Brain (organoid and tissue), 1 donor: ENCODE measurements around the gene ALX1. TPM values are rescaled to one million over a fixed set of nuclear protein-coding genes. Genes with fewer than 3 reads are reported as not detected.

Experiments
- polyA plus RNA-seq: library from polyadenylated mRNA; stranded (reverse); fragments of 350-450 nt; fragmentation: Illumina TruSeq; extraction: RNeasy Lipid Tissue Mini Kit (QIAGEN cat#74804); gene quantifications from one replicate; pipeline ENCODE4 v1.2.3, GENCODE V29; 2015; ENCODE audit warnings: low read depth, low replicate concordance; ENCODE audit not compliant: insufficient read depth

Gene ALX1
- polyA plus RNA-seq, 1 donor from 2014 or later: not detected

Other genes starting within 250 kb of the ALX1 start
- gene TSPAN19, start 243.9 kb upstream of the ALX1 start, polyA plus RNA-seq: not detected
- 0.20 TPM for gene LRRIQ1, start 243.9 kb upstream of the ALX1 start, polyA plus RNA-seq